Measurements from ENCODE around the gene UBE2QL1. TPM values are rescaled to one million over a fixed set of nuclear protein-coding genes. Genes with fewer than 3 reads are reported as not detected.

The UBE2QL1 gene
- total and polyA plus RNA-seq, 2 donors (not counting 1 experiment from before 2014, with no cell fraction given), result 0.33 to 1.7 TPM

DNA sequence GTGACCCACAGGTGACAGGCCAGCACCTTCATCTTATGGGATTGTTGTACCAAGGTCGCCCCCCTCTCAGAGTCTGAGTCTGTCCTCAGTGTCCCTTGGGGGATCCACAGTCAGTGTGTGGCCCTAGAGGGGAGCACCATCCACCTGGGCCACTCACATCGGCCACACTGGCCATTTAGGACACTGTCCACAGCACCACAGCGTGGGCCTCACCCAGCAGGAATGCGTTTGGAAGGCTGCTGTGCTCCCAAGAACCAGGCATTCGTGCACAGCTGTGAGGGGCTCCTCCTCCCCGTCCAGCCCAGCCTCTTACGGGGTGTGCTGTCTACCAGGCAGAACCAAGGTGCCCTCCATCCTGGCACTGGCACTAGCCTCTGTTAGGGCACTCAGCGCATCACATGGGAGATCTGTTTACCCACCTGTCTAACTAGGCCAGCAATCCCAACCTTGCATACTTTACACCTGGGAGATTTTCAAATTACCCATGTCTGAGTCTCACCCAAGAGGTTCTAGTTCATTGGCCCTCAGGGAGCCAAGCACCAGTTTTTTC is 24.5 kb upstream of the UBE2QL1 start:
- 80% methylated on average over 8 of the region's 8 CpGs for WGBS (ENCODE audit: insufficient coverage)
- DNase-seq, result no peak
- ChIA-PET CTCF (no interaction called here), POLR2A (no interaction called here)
- H2AFZ ChIP-seq (ENCODE audit: insufficient read depth, low read depth, low read length, poor library complexity, severe bottlenecking), result no peak overlapping the region
- ATAC-seq (ENCODE audit: low read depth), result no peak
- H3K9me3 ChIP-seq (ENCODE audit: control extremely low read depth in 1 of 3, control insufficient read depth in 2 of 3, insufficient read depth in 1 of 3, low read length in 2 of 3), result no peaks in the 10 kb centered on the region
- Mint-ChIP-seq H3K4me1 (no peaks in the 10 kb centered on the region), H3K27ac (no peak overlapping the region), H3K4me3 (no peak overlapping the region), H3K27me3 (peaks cover 17% of the 10 kb centered on the region), H3K9me3 (ENCODE audit: insufficient read depth) (no peaks in the 10 kb centered on the region)
- no peaks in the 10 kb centered on the region for H4K20me1 ChIP-seq (ENCODE audit: control insufficient read depth, insufficient read depth, low read length, poor library complexity, severe bottlenecking)
- H3K27me3 ChIP-seq (replicated peaks in 1 of 4; ENCODE audit: control extremely low read depth in 1 of 4, control insufficient read depth in 3 of 4, insufficient read depth in 4 of 4, low read length in 3 of 4), result no peaks in the 10 kb centered on the region
- TF ChIP-seq, protein P1, sequence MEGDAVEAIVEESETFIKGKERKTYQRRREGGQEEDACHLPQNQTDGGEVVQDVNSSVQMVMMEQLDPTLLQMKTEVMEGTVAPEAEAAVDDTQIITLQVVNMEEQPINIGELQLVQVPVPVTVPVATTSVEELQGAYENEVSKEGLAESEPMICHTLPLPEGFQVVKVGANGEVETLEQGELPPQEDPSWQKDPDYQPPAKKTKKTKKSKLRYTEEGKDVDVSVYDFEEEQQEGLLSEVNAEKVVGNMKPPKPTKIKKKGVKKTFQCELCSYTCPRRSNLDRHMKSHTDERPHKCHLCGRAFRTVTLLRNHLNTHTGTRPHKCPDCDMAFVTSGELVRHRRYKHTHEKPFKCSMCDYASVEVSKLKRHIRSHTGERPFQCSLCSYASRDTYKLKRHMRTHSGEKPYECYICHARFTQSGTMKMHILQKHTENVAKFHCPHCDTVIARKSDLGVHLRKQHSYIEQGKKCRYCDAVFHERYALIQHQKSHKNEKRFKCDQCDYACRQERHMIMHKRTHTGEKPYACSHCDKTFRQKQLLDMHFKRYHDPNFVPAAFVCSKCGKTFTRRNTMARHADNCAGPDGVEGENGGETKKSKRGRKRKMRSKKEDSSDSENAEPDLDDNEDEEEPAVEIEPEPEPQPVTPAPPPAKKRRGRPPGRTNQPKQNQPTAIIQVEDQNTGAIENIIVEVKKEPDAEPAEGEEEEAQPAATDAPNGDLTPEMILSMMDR (IDR thresholded peaks at IDR 0.05), result no peak
- TF ChIP-seq EZH2 (IDR thresholded peaks at IDR 0.05; ENCODE audit: borderline replicate concordance, insufficient read depth, low read depth, low read length, poor library complexity, severe bottlenecking), result no peak
- intact Hi-C loops (cut with micrococcal nuclease), result no loop called here
- no peaks in the 10 kb centered on the region for H3K4me1 ChIP-seq (ENCODE audit: control insufficient read depth in 2 of 2, insufficient read depth in 2 of 2, low read length in 2 of 2)
- H3K9ac ChIP-seq (ENCODE audit: low read length), result no peak overlapping the region
- no peaks in the 10 kb centered on the region for H3K79me2 ChIP-seq (ENCODE audit: control insufficient read depth, insufficient read depth, low read length)
- no peaks in the 10 kb centered on the region for H3K36me3 ChIP-seq (replicated peaks in 1 of 2; ENCODE audit: control extremely low read depth in 1 of 2, control insufficient read depth in 1 of 2, extremely low read depth in 1 of 2, insufficient read depth in 2 of 2, low read length in 1 of 2)
- H3K27ac ChIP-seq (ENCODE audit: low read length in 2 of 2), result no peak overlapping the region
- H3K4me3 ChIP-seq (ENCODE audit: control extremely low read depth in 1 of 5, extremely low read depth in 1 of 5, insufficient read depth in 1 of 5, low read depth in 2 of 5, low read length in 4 of 5), result no peak overlapping the region
- no peak overlapping the region for H3K4me2 ChIP-seq (replicated peaks; ENCODE audit: low read depth, low read length, poor library complexity, severe bottlenecking)

- H3K9me3 Mint-ChIP-seq (ENCODE audit: insufficient read depth), result no peaks in the 10 kb centered on the region
- Histone ChIP-seq H3K36me3 (replicated peaks in 1 of 2; ENCODE audit: control extremely low read depth in 1 of 2, control insufficient read depth in 1 of 2, extremely low read depth in 1 of 2, insufficient read depth in 2 of 2, low read length in 1 of 2) (no peaks in the 10 kb centered on the region), H4K20me1 (ENCODE audit: control insufficient read depth, insufficient read depth, low read length, poor library complexity, severe bottlenecking) (no peaks in the 10 kb centered on the region), H3K9me3 (ENCODE audit: control extremely low read depth in 1 of 3, control insufficient read depth in 2 of 3, insufficient read depth in 1 of 3, low read length in 2 of 3) (no peaks in the 10 kb centered on the region), H3K79me2 (ENCODE audit: control insufficient read depth, insufficient read depth, low read length) (no peaks in the 10 kb centered on the region), H3K4me2 (replicated peaks; ENCODE audit: low read depth, low read length, poor library complexity, severe bottlenecking) (no peak overlapping the region), H3K4me3 (ENCODE audit: control extremely low read depth in 1 of 5, extremely low read depth in 1 of 5, insufficient read depth in 1 of 5, low read depth in 2 of 5, low read length in 4 of 5) (no peak overlapping the region), H3K27ac (ENCODE audit: low read length in 2 of 2) (no peak overlapping the region), H3K9ac (ENCODE audit: low read length) (no peak overlapping the region), H2AFZ (ENCODE audit: insufficient read depth, low read depth, low read length, poor library complexity, severe bottlenecking) (no peak overlapping the region), H3K27me3 (replicated peaks in 1 of 4; ENCODE audit: control extremely low read depth in 1 of 4, control insufficient read depth in 3 of 4, insufficient read depth in 4 of 4, low read length in 3 of 4) (no peaks in the 10 kb centered on the region), H3K4me1 (ENCODE audit: control insufficient read depth in 2 of 2, insufficient read depth in 2 of 2, low read length in 2 of 2) (no peaks in the 10 kb centered on the region)
- ATAC-seq (ENCODE audit: low read depth), result no peak
- ChIA-PET POLR2A (no interaction called here), CTCF (no interaction called here)
- H3K27ac Mint-ChIP-seq, result no peak overlapping the region
- TF ChIP-seq, protein P1 (IDR thresholded peaks at IDR 0.05), result peak; percentile 25
- TF ChIP-seq EZH2 (IDR thresholded peaks at IDR 0.05; ENCODE audit: borderline replicate concordance, insufficient read depth, low read depth, low read length, poor library complexity, severe bottlenecking), result no peak
- intact Hi-C loops (cut with micrococcal nuclease), result no loop called here
- H3K4me3 Mint-ChIP-seq, result no peak overlapping the region
- H3K4me1 Mint-ChIP-seq, result no peaks in the 10 kb centered on the region
- DNase-seq, result no peak
- H3K27me3 Mint-ChIP-seq, result peaks cover 17% of the 10 kb centered on the region
Measured at GRCh38 chr5:6424700-6425099, 24.0 kb upstream of the UBE2QL1 start.
